HEK293T (cell line): ENCODE data around the gene GNG10.

Experiments used
- ARNT ChIP-seq: fragments of 450-650 bp; IDR thresholded peaks from 2 replicates; pipeline ENCODE4 v1.6.1; 2017; ENCODE audit warnings: mild to moderate bottlenecking
- BHLHE40 ChIP-seq: fragments of 450-650 bp; IDR thresholded peaks from 2 replicates; pipeline ENCODE4 v1.6.1; 2016; ENCODE audit warnings: mild to moderate bottlenecking, moderate library complexity, borderline replicate concordance
- ELF4 ChIP-seq: fragments of 450-650 bp; IDR thresholded peaks from 2 replicates; pipeline ENCODE4 v1.6.1; 2017; ENCODE audit warnings: antibody characterized with exemption
- FOXK2 ChIP-seq: fragments of 450-650 bp; IDR thresholded peaks from 2 replicates; pipeline ENCODE4 v1.6.1; 2016; ENCODE audit warnings: mild to moderate bottlenecking
- FOXM1 ChIP-seq: fragments of 450-650 bp; IDR thresholded peaks from 2 replicates; pipeline ENCODE4 v1.6.1; 2017; ENCODE audit warnings: mild to moderate bottlenecking, borderline replicate concordance
- LEF1 ChIP-seq: fragments of 450-650 bp; IDR thresholded peaks from 2 replicates; pipeline ENCODE4 v1.6.1; 2017; ENCODE audit warnings: mild to moderate bottlenecking, borderline replicate concordance
- SP1 ChIP-seq: fragments of 450-650 bp; IDR thresholded peaks from 2 replicates; pipeline ENCODE4 v1.6.1; 2017
- SUZ12 ChIP-seq: fragments of 450-650 bp; IDR thresholded peaks from 2 replicates; pipeline ENCODE4 v1.6.1; 2016; ENCODE audit warnings: mild to moderate bottlenecking
- TARDBP ChIP-seq: fragments of 450-650 bp; IDR thresholded peaks from 2 replicates; pipeline ENCODE4 v1.6.1; 2016
- ZNF384 ChIP-seq: fragments of 450-650 bp; IDR thresholded peaks from 2 replicates; pipeline ENCODE4 v1.6.1; 2016
- TF ChIP-seq, protein P1 (sequence below): fragments of 450-650 bp; IDR thresholded peaks from 2 replicates; pipeline ENCODE4 v1.6.1; 2016

GRCh38 chr9:111613436-111614040, 47.9 kb upstream of the GNG10 start:
- TF ChIP-seq, protein P1, sequence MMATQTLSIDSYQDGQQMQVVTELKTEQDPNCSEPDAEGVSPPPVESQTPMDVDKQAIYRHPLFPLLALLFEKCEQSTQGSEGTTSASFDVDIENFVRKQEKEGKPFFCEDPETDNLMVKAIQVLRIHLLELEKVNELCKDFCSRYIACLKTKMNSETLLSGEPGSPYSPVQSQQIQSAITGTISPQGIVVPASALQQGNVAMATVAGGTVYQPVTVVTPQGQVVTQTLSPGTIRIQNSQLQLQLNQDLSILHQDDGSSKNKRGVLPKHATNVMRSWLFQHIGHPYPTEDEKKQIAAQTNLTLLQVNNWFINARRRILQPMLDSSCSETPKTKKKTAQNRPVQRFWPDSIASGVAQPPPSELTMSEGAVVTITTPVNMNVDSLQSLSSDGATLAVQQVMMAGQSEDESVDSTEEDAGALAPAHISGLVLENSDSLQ, result no peak
- TF ChIP-seq FOXM1, result no peak
- TF ChIP-seq ELF4, result no peak
- TF ChIP-seq ZNF384, result no peak
- no peak for TF ChIP-seq SP1
- TF ChIP-seq TARDBP, result no peak
- no peak for TF ChIP-seq FOXK2
- TF ChIP-seq LEF1, result no peak
- no peak for TF ChIP-seq ARNT
- TF ChIP-seq SUZ12, result no peak
- TF ChIP-seq BHLHE40, result no peak
